ENCODE data around the gene ZSWIM1. TPM values are rescaled to one million over a fixed set of nuclear protein-coding genes. Genes with fewer than 3 reads are reported as not detected.

The ZSWIM1 gene
- total and polyA plus RNA-seq, 2 of the 13 experiments (the other 11 are each of a cell fraction or from before 2014, with no cell fraction given) = 9.5 to 11.7 TPM

DNA sequence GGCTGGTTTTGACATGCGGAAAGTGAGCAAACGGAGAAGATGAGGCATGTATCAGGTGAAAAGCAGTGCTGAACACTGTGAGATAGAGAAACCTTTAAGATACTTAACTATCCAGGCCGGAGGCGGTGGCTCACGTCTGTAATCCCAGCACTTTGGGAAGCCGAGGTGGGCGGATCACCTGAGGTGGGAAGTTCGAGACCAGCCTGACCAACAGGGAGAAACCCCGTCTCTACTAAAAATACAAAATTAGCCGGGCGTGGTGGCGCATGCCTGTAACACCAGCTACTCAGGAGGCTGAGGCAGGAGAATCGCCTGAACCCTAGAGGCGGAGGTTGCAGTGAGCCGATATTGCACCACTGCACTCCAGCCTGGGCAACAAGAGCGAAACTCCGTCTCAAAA is 50.7 kb downstream of the ZSWIM1 start (continued):
- TF ChIP-seq ZBTB38 (CRISPR knock-in tag; IDR thresholded peaks at IDR 0.05) = peak; percentile 79
- TF ChIP-seq ZMYM3 (CRISPR knock-in tag; IDR thresholded peaks at IDR 0.05) = peak; percentile 79
- TF ChIP-seq ASH2L (IDR thresholded peaks at IDR 0.05; ENCODE audit: insufficient read length, low read depth, low read length) = peak; percentile 41
- 0 out of 2 replicates have a peak, but pooled peaks have one; percentile 21 for TF ChIP-seq ZMYM2 (CRISPR knock-in tag; IDR thresholded peaks at IDR 0.05)
- TF ChIP-seq RCOR2 (CRISPR knock-in tag; IDR thresholded peaks at IDR 0.05) = 0 out of 2 replicates have a peak, but pooled peaks have one; percentile 27
- peak; percentile 52; the same call in 1 of the 2 replicates for TF ChIP-seq ZNF709 (CRISPR knock-in tag; IDR thresholded peaks at IDR 0.05)

DNA sequence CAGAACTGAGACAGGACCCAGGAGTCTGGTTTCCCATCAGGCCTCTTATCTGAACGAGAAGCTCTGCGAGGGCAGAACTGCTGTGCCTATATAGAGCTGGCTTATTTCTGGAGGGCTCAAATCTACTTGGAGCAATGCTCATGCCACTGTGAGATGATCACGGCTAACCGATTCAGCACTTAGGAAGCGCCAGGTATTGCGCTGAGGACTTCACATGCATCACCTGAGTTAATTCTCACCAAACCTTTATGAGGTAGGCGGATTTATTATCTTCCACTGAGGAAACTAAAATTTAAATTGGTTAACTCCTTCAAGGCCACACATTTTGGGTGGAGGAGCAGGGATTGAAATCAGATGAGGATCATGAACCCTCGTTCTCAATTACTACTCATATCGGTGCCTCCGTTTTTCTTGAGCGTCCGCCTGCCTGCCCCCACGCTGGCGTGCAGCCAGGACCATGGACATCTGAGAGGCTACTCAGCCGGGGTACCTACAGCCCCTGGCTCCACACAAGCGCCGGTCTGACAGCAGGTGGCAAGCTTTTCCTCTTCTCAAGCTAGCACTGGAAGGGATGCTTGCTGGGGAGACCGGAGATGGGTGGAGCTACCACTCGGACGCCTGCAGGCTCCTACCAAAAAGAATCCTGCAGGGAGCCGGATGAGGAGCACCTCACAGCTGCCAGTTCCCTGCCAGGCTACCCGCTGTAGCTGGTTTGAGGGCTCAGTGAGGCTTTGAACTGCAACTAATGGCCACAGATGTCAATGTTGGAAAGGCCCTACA is 52.4 kb downstream of the ZSWIM1 start:
- Histone ChIP-seq H2AFZ (ENCODE audit: low read length) (no peak overlapping the region), H4K20me1 (ENCODE audit: insufficient read depth, low read length) (no peaks in the 10 kb centered on the region), H3K27ac (ENCODE audit: extremely low read length, insufficient read depth, low read length) (peak overlapping the region; percentile 97), H3K9me3 (ENCODE audit: low read length) (no peaks in the 10 kb centered on the region), H3K4me2 (ENCODE audit: low read depth, low read length) (peak overlapping the region; percentile 97), H3K9ac (ENCODE audit: insufficient read depth, low read depth, low read length) (peak overlapping the region; percentile 100), H3K4me1 (ENCODE audit: insufficient read depth, low read length) (peaks cover 57% of the 10 kb centered on the region), H3K79me2 (ENCODE audit: insufficient read depth, low read length) (peaks cover 24% of the 10 kb centered on the region), H3K27me3 (ENCODE audit: control insufficient read depth in 1 of 2, insufficient read depth in 2 of 2, low read length in 2 of 2) (no peaks in the 10 kb centered on the region; a peak in 1 of 5 replicates), H3K36me3 (replicated peaks in 1 of 2; ENCODE audit: control insufficient read depth in 1 of 2, insufficient read depth in 2 of 2, low read length in 2 of 2) (peaks cover 12 to 14% of the 10 kb centered on the region in 2 experiments; a peak in 4 of 5 replicates), H3K4me3 (replicated peaks in 1 of 3; ENCODE audit: insufficient read depth in 1 of 3, low read depth in 2 of 3, low read length in 3 of 3) (peak overlapping the region; percentile 92 to 97 (median 95))
- in situ Hi-C loops (cut with HindIII; ENCODE audit: extremely low pct_ligation_motif_present, low pct_unique_long_range_greater_than_20kb) (loop anchor here (5.0 kb wide), 1 partner anchor 41 kb away; the partner anchor contains the start of genes CTSA and NEURL2), intact Hi-C loops (cut with micrococcal nuclease; ENCODE audit: unreplicated experiment) (loop anchor here (2.0 to 5.0 kb wide), 4 partner anchors 39 to 101 kb away; partner anchors contain the start of genes ACOT8, CTSA, NEURL2 and SNX21)
- ATAC-seq (peak; percentile 73), DNase-seq (ENCODE audit: low spot score) (peak; percentile 95), FAIRE-seq (peak; percentile 60)
- POLR2A ChIA-PET = interaction anchor here (0.7 to 5.9 kb wide), 20 partner anchors 9 to 589 kb away, joined by 3 to 201 read pairs (median 18); partner anchors contain the start of genes ACOT8, CTSA, NEURL2 and PLTP
- BruUV-seq (replicated peaks) = no TSS peak
- CTCF ChIA-PET (ENCODE audit: low intra/inter-chr PET ratio, low total read pairs) = interaction anchor here (0.7 to 1.2 kb wide), 4 partner anchors 13 to 43 kb away, joined by 3 read pairs; no protein-coding TSS in a partner anchor
- WGBS (ENCODE audit: low lambda C conversion rate) = 32% methylated on average over 22 of the region's 22 CpGs
- TF ChIP-seq ZNF788 (CRISPR knock-in tag; IDR thresholded peaks at IDR 0.05; ENCODE audit: borderline replicate concordance) (no peak; the same call in 1 of the 2 replicates), SMARCC2 (IDR thresholded peaks at IDR 0.05) (no peak), ZNF17 (CRISPR knock-in tag; IDR thresholded peaks at IDR 0.05) (no peak), ZNF350 (CRISPR knock-in tag; IDR thresholded peaks at IDR 0.05; ENCODE audit: borderline replicate concordance, low read depth) (peak; percentile 7; the same call in 1 of the 2 replicates), ZNF276 (CRISPR knock-in tag; IDR thresholded peaks at IDR 0.05; ENCODE audit: low read depth) (peak; percentile 81), NR2F6 (IDR thresholded peaks at IDR 0.05) (0 out of 2 replicates have a peak, but pooled peaks have one; percentile 20), NR2F6 (CRISPR knock-in tag; IDR thresholded peaks at IDR 0.05) (peak; percentile 61), HNRNPL (IDR thresholded peaks at IDR 0.05; ENCODE audit: low read depth, low read length) (peak; percentile 51; the same call in 1 of the 2 replicates), KDM1A (CRISPR knock-in tag; IDR thresholded peaks at IDR 0.05) (no peak), ZNF501 (CRISPR knock-in tag; IDR thresholded peaks at IDR 0.05) (peak; percentile 0; the same call in 1 of the 2 replicates)
- TF ChIP-seq, protein P1, sequence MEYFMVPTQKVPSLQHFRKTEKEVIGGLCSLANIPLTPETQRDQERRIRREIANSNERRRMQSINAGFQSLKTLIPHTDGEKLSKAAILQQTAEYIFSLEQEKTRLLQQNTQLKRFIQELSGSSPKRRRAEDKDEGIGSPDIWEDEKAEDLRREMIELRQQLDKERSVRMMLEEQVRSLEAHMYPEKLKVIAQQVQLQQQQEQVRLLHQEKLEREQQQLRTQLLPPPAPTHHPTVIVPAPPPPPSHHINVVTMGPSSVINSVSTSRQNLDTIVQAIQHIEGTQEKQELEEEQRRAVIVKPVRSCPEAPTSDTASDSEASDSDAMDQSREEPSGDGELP (IDR thresholded peaks at IDR 0.05; ENCODE audit: borderline replicate concordance, low read depth) = peak; percentile 79; the same call in 1 of the 2 replicates
- TF ChIP-seq, protein P2, sequence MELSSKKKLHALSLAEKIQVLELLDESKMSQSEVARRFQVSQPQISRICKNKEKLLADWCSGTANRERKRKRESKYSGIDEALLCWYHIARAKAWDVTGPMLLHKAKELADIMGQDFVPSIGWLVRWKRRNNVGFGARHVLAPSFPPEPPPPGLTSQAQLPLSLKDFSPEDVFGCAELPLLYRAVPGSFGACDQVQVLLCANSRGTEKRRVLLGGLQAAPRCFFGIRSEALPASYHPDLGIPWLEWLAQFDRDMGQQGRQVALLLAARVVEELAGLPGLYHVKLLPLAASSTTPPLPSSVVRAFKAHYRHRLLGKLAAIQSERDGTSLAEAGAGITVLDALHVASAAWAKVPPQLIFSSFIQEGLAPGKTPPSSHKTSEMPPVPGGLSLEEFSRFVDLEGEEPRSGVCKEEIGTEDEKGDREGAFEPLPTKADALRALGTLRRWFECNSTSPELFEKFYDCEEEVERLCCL (CRISPR knock-in tag; IDR thresholded peaks at IDR 0.05; ENCODE audit: borderline replicate concordance) = no peak
